ENCODE measurements around the gene AIFM1.

Gene AIFM1

GRCh38 chrX:130165703-130166502 lies at the start of gene AIFM1:
Gene AIFM1, minus strand, starts transcription at chrX:130165841. Its CDS starts 185 bp downstream, at chrX:130165656.
- TF ChIP-seq EZH2phosphoT487 (IDR thresholded peaks at IDR 0.05; ENCODE audit: borderline replicate concordance) (no peak), CTCF (conservative IDR thresholded peaks at IDR 0.05; ENCODE audit: low read length) (no peak)
- peaks cover 19% of the 10 kb centered on the region for H3K4me1 ChIP-seq (ENCODE audit: insufficient read depth, low read length, poor library complexity, severe bottlenecking)
- peak within 1 kb of the TSS; percentile 81 for H3K9ac ChIP-seq (ENCODE audit: low read depth, low read length, poor library complexity, severe bottlenecking)
- peaks cover 57% of the 10 kb centered on the region for H3K79me2 ChIP-seq (ENCODE audit: insufficient read depth, low read length)
- H3K4me2 ChIP-seq (ENCODE audit: low read depth, low read length, poor library complexity, severe bottlenecking), result peak within 1 kb of the TSS; percentile 91
- peaks cover 2% of the 10 kb centered on the region for H4K20me1 ChIP-seq (ENCODE audit: insufficient read depth, low read length, poor library complexity, severe bottlenecking)
- H3K9me3 ChIP-seq (ENCODE audit: insufficient read depth, low read depth, low read length), result no peaks in the 10 kb centered on the region
- H3K27me3 ChIP-seq (ENCODE audit: insufficient read depth, low read length, poor library complexity, severe bottlenecking), result no peaks in the 10 kb centered on the region
- peak within 1 kb of the TSS; percentile 80 for H3K4me3 ChIP-seq (ENCODE audit: low read length, poor library complexity, severe bottlenecking)
- H3F3A ChIP-seq (ENCODE audit: low read depth), result no peaks in the 10 kb centered on the region
- H3K36me3 ChIP-seq (ENCODE audit: insufficient read depth, low read length), result no peaks in the 10 kb centered on the region
- peak within 1 kb of the TSS; percentile 67; the same call in 1 of the 2 replicates for H2AFZ ChIP-seq (ENCODE audit: low read length)
- H3K9me2 ChIP-seq (replicated peaks; ENCODE audit: low read depth, low read length), result no peaks in the 10 kb centered on the region

- peaks cover 23% of the 10 kb centered on the region; the same call in 1 of the 2 replicates for H3K36me3 ChIP-seq (ENCODE audit: insufficient read depth, low read length)
- H4K20me1 ChIP-seq (ENCODE audit: insufficient read depth, low read length, poor library complexity, severe bottlenecking), result no peaks in the 10 kb centered on the region
- no peak overlapping the region for H2AFZ ChIP-seq (ENCODE audit: low read length)
- no peak overlapping the region for H3K4me2 ChIP-seq (ENCODE audit: low read depth, low read length, poor library complexity, severe bottlenecking)
- H3K4me1 ChIP-seq (ENCODE audit: insufficient read depth, low read length, poor library complexity, severe bottlenecking), result no peaks in the 10 kb centered on the region
- H3K9me3 ChIP-seq (ENCODE audit: insufficient read depth, low read depth, low read length), result no peaks in the 10 kb centered on the region
- no peaks in the 10 kb centered on the region for H3F3A ChIP-seq (ENCODE audit: low read depth)
- H3K27me3 ChIP-seq (ENCODE audit: insufficient read depth, low read length, poor library complexity, severe bottlenecking), result no peaks in the 10 kb centered on the region
- H3K4me3 ChIP-seq (ENCODE audit: low read length, poor library complexity, severe bottlenecking), result no peak overlapping the region
- no peaks in the 10 kb centered on the region for H3K9me2 ChIP-seq (replicated peaks; ENCODE audit: low read depth, low read length)
- H3K79me2 ChIP-seq (ENCODE audit: insufficient read depth, low read length), result no peaks in the 10 kb centered on the region
- H3K9ac ChIP-seq (ENCODE audit: low read depth, low read length, poor library complexity, severe bottlenecking), result no peak overlapping the region
- TF ChIP-seq EZH2phosphoT487 (IDR thresholded peaks at IDR 0.05; ENCODE audit: borderline replicate concordance), result no peak
- TF ChIP-seq CTCF (conservative IDR thresholded peaks at IDR 0.05; ENCODE audit: low read length), result no peak
Observed at GRCh38 chrX:130213376-130213775, 47.7 kb upstream of the AIFM1 start.

GRCh38 chrX:130212371-130212770 lies 46.7 kb upstream of the AIFM1 start:
- Histone ChIP-seq H3K4me1 (ENCODE audit: insufficient read depth, low read length, poor library complexity, severe bottlenecking) (no peaks in the 10 kb centered on the region), H3F3A (ENCODE audit: low read depth) (no peaks in the 10 kb centered on the region), H2AFZ (ENCODE audit: low read length) (no peak overlapping the region), H3K36me3 (ENCODE audit: insufficient read depth, low read length) (peaks cover 23% of the 10 kb centered on the region; the same call in 1 of the 2 replicates), H3K9me3 (ENCODE audit: insufficient read depth, low read depth, low read length) (no peaks in the 10 kb centered on the region), H4K20me1 (ENCODE audit: insufficient read depth, low read length, poor library complexity, severe bottlenecking) (no peaks in the 10 kb centered on the region), H3K79me2 (ENCODE audit: insufficient read depth, low read length) (no peaks in the 10 kb centered on the region), H3K27me3 (ENCODE audit: insufficient read depth, low read length, poor library complexity, severe bottlenecking) (no peaks in the 10 kb centered on the region), H3K4me2 (ENCODE audit: low read depth, low read length, poor library complexity, severe bottlenecking) (no peak overlapping the region), H3K9me2 (replicated peaks; ENCODE audit: low read depth, low read length) (no peaks in the 10 kb centered on the region), H3K4me3 (ENCODE audit: low read length, poor library complexity, severe bottlenecking) (no peak overlapping the region), H3K9ac (ENCODE audit: low read depth, low read length, poor library complexity, severe bottlenecking) (no peak overlapping the region)
- no peak for TF ChIP-seq EZH2phosphoT487 (IDR thresholded peaks at IDR 0.05; ENCODE audit: borderline replicate concordance)
- no peak for TF ChIP-seq CTCF (conservative IDR thresholded peaks at IDR 0.05; ENCODE audit: low read length)
